D341Med (cell line): ENCODE data around the gene CFAP161.

Source experiments
- DNase-seq: peaks from one replicate; pipeline ENCODE4 v3.0.0; 2012; ENCODE audit warnings: low spot score

Gene CFAP161

GRCh38 chr15:81133782-81134461 is at the start of gene CFAP161:
TSS of gene CFAP161 (plus strand) at chr15:81134270. CDS start at chr15:81134330, 60 bp downstream.
- DNase-seq, result peak; percentile 82

GRCh38 chr15:81084716-81085115 is 49.4 kb upstream of the CFAP161 start:
- no peak for DNase-seq

GRCh38 chr15:81085213-81085612 is 48.9 kb upstream of the CFAP161 start:
- DNase-seq, result no peak

GRCh38 chr15:81085898-81086297 is 48.2 kb upstream of the CFAP161 start:
- no peak for DNase-seq

- no peak for DNase-seq
Observed at GRCh38 chr15:81087066-81087465, 47.0 kb upstream of the CFAP161 start.

- DNase-seq, result no peak
Observed at GRCh38 chr15:81087694-81088093, 46.4 kb upstream of the CFAP161 start.

- DNase-seq, result no peak
Observed at GRCh38 chr15:81088470-81089013, 45.5 kb upstream of the CFAP161 start.

- no peak for DNase-seq
Observed at GRCh38 chr15:81091889-81092558, 42.0 kb upstream of the CFAP161 start.

- DNase-seq, result no peak
Observed at GRCh38 chr15:81092559-81092902, 41.5 kb upstream of the CFAP161 start.

- DNase-seq, result no peak
Observed at GRCh38 chr15:81093961-81094360, 40.1 kb upstream of the CFAP161 start.

GRCh38 chr15:81095690-81096365 is 38.2 kb upstream of the CFAP161 start:
- no peak for DNase-seq

GRCh38 chr15:81096398-81096797 is 37.7 kb upstream of the CFAP161 start:
- no peak for DNase-seq

- DNase-seq, result no peak
Observed at GRCh38 chr15:81097116-81097889, 36.8 kb upstream of the CFAP161 start.

- no peak for DNase-seq
Observed at GRCh38 chr15:81097890-81098280, 36.2 kb upstream of the CFAP161 start.

GRCh38 chr15:81098349-81098748 is 35.7 kb upstream of the CFAP161 start:
- DNase-seq, result no peak

GRCh38 chr15:81098861-81099651 is 35.0 kb upstream of the CFAP161 start:
- DNase-seq, result no peak

- DNase-seq, result no peak
Observed at GRCh38 chr15:81101894-81102815, 31.9 kb upstream of the CFAP161 start.

- DNase-seq, result no peak
Observed at GRCh38 chr15:81103857-81104256, 30.2 kb upstream of the CFAP161 start.

- DNase-seq, result no peak
Observed at GRCh38 chr15:81105545-81105944, 28.5 kb upstream of the CFAP161 start.

- DNase-seq, result peak; percentile 65
Observed at GRCh38 chr15:81106560-81106959, 27.5 kb upstream of the CFAP161 start.
